HG03025 (cell line): ENCODE data around the gene POP4.

Source experiments
- ATAC-seq: cut with Tn5 transposase; IDR thresholded peaks from one replicate; pipeline ENCODE4 v1.9.1; 2021; ENCODE audit warnings: mild to moderate bottlenecking, moderate library complexity; ENCODE audit not compliant: unreplicated experiment, low FRiP score

The POP4 gene

DNA sequence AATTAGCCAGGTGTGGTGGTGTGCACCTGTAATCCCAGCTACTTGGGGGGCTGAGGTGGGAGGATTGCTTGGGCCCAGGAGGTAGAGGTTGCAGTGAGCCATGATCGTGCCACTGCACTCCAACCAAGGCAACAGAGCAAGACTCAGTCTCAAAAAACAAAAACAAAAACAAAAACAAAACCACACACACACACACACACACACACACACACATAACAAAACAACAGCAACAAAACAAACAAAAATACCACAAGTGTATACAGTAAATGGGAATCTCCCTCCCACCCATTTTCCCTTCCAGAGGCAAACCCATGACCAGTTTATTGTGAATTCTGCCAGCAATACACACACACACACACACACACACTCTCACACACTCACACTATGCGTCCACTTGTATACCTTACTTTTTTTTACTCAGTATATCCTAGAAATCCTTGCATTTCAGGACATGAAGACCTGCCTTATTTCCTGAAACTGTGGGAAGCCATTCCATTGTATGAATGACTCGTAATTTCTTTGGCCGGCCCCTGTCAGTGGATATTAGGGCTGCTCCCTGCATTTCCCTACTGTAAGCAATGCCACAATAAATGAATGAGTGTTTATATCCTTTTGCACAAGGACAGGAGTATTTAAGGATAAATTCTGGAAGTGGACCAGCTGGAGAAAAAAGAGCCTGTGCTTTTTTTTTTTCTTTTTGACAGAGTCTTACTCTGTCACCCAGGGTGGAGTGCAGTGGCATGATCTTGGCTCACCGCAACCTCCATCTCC lies 52.3 kb downstream of the POP4 start:
- no peak for ATAC-seq

GRCh38 chr19:29660835-29661234 lies 54.8 kb downstream of the POP4 start:
- no peak for ATAC-seq

DNA sequence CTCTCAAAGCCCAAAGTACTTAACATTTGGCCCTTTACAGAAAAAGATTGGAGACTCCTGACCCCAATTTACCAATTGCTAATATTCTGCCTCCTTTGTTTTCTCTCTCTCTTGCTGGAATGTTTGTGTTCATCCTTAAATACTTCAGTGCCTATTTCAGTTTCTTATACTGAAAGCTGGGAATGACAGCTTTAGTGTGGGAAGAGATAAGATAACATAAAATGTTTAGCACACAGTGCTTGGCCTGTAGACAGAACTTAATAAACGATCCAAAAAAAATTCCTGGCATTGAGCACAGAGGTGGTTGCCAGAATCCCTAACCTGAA lies 56.2 kb downstream of the POP4 start:
- no peak for ATAC-seq

- ATAC-seq: no peak
Observed at GRCh38 chr19:29662604-29663404, 56.7 kb downstream of the POP4 start.

GRCh38 chr19:29663861-29664752 lies 58.0 kb downstream of the POP4 start:
- no peak for ATAC-seq

GRCh38 chr19:29664753-29665214 lies 58.7 kb downstream of the POP4 start:
- no peak for ATAC-seq

DNA sequence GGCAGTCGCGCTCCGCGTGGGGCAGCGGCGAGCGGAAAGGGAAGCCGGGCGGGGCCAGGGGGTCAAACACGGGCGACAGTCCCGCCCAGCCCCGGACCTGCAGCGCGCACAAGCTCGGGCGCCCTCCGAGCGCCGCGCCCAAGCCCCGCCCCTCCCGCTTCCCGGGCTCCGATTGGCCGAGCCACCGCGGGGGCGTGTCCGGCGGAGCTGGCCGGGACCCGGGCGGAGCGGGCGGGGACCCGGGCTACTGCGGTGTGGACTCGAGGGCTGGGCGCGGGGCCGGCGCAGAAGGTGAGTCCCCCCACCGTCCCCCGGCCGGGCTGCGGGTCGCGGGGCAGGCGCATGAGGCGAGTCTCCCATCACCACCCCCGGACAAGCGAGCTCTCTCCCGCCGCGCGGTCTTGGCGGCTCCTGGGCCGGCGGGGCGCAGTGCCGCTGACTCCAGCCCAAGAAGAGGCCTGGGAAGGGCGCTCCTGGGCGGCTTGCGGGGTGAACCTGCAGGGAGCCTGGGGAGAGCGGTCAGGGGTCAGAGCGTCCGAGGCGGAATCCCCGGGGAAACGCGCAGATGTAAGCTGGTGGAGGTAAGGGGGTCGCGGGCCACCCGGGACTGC lies 59.2 kb downstream of the POP4 start, which contains the start of gene PLEKHF1:
TSS of gene PLEKHF1 (plus strand) at position 247 of the 611 bp plus-strand sequence. CDS start 8,379 bp downstream, outside the sequence.
- peak; percentile 72 for ATAC-seq

- ATAC-seq: no peak
Observed at GRCh38 chr19:29665826-29666577, 59.9 kb downstream of the POP4 start.
